Mesenchymal stem cell (in vitro differentiated cells and primary cell): ENCODE measurements around the gene CACNA1E.

Source experiments
- DNase-seq: peaks from one replicate; pipeline ENCODE4 v3.0.0-alpha.2; 2013
- H2AFZ ChIP-seq: one replicate; pipeline ENCODE4 v1.6.1; 2013; ENCODE audit warnings: low read depth, mild to moderate bottlenecking, control low read depth, inconsistent platforms, low read length, moderate library complexity
- H2AK5ac ChIP-seq: 2 replicates; pipeline ENCODE4 v1.6.1; 2013; ENCODE audit warnings: low read length, moderate library complexity, mild to moderate bottlenecking, inconsistent platforms; ENCODE audit not compliant: severe bottlenecking
- H2BK120ac ChIP-seq: one replicate; pipeline ENCODE4 v1.6.1; 2013; ENCODE audit warnings: low read depth, mild to moderate bottlenecking, inconsistent platforms, low read length, moderate library complexity
- H2BK12ac ChIP-seq, 2 experiments: one replicate each; pipeline ENCODE4 v1.6.1; 2013; ENCODE audit warnings: inconsistent platforms in 2 of 2, low read length in 2 of 2, mild to moderate bottlenecking in 2 of 2, moderate library complexity in 2 of 2, control low read depth in 1 of 2
- H2BK15ac ChIP-seq: one replicate; pipeline ENCODE4 v1.6.1; 2013; ENCODE audit warnings: mild to moderate bottlenecking, low read depth, inconsistent platforms; ENCODE audit not compliant: poor library complexity, severe bottlenecking
- H2BK5ac ChIP-seq: 2 replicates; pipeline ENCODE4 v1.6.1; 2013; ENCODE audit warnings: low read depth, mild to moderate bottlenecking, low read length, control low read depth, inconsistent platforms; ENCODE audit not compliant: poor library complexity, severe bottlenecking
- H3K14ac ChIP-seq, 2 experiments: one replicate each; pipeline ENCODE4 v1.6.1; 2013; ENCODE audit warnings: inconsistent platforms in 2 of 2, low read length in 2 of 2, control low read depth in 1 of 2, mild to moderate bottlenecking in 1 of 2, moderate library complexity in 1 of 2
- H3K18ac ChIP-seq, 2 experiments: one replicate each; pipeline ENCODE4 v1.6.1; 2013; ENCODE audit warnings: inconsistent platforms in 2 of 2, low read length in 2 of 2, control low read depth in 1 of 2, low read depth in 1 of 2, mild to moderate bottlenecking in 1 of 2
- H3K23ac ChIP-seq, 2 experiments: one replicate each; pipeline ENCODE4 v1.6.1; 2013; ENCODE audit warnings: inconsistent platforms in 2 of 2, low read length in 2 of 2, mild to moderate bottlenecking in 2 of 2, moderate library complexity in 2 of 2, control low read depth in 1 of 2
- H3K27ac ChIP-seq: 2 replicates; pipeline ENCODE4 v1.5.1; 2013; ENCODE audit warnings: mild to moderate bottlenecking, moderate library complexity, low read length, control low read depth, inconsistent platforms; ENCODE audit not compliant: poor library complexity, severe bottlenecking
- H3K27me3 ChIP-seq, 2 experiments: 2 replicates each; pipeline versions ENCODE4 v1.6.1 to v1.7.0; 2013; ENCODE audit warnings: low read length in 2 of 2, mild to moderate bottlenecking in 2 of 2, moderate library complexity in 2 of 2, control low read depth in 1 of 2, inconsistent platforms in 1 of 2; ENCODE audit not compliant: control insufficient read depth in 1 of 2, insufficient read depth in 1 of 2
- H3K36me3 ChIP-seq, 2 experiments: 2 replicates each; pipeline versions ENCODE4 v1.6.1 to v1.7.0; 2013; ENCODE audit warnings: low read length in 2 of 2, control low read depth in 1 of 2, inconsistent platforms in 1 of 2, low read depth in 1 of 2, mild to moderate bottlenecking in 1 of 2; ENCODE audit not compliant: insufficient read depth in 2 of 2, control insufficient read depth in 1 of 2
- H3K4ac ChIP-seq, 2 experiments: one replicate each; pipeline ENCODE4 v1.6.1; 2013; ENCODE audit warnings: inconsistent platforms in 2 of 2, low read length in 2 of 2, mild to moderate bottlenecking in 2 of 2, moderate library complexity in 2 of 2, control low read depth in 1 of 2, low read depth in 1 of 2
- H3K4me1 ChIP-seq: 2 replicates; pipeline ENCODE4 v1.6.1; 2013; ENCODE audit warnings: low read depth, low read length, control low read depth; ENCODE audit not compliant: control insufficient read depth, insufficient read depth
- H3K4me2 ChIP-seq: 2 replicates; pipeline ENCODE4 v1.6.1; 2013; ENCODE audit warnings: low read length, mild to moderate bottlenecking, inconsistent platforms; ENCODE audit not compliant: poor library complexity, severe bottlenecking
- H3K4me3 ChIP-seq, 2 experiments: 2 replicates each; pipeline versions ENCODE4 v1.5.1 to v1.7.0; 2013; ENCODE audit warnings: low read length in 2 of 2, mild to moderate bottlenecking in 2 of 2, control low read depth in 1 of 2, low read depth in 1 of 2; ENCODE audit not compliant: insufficient read depth in 1 of 2
- H3K79me1 ChIP-seq: replicated peaks from 2 replicates; pipeline ENCODE4 v1.6.1; 2013; ENCODE audit warnings: mild to moderate bottlenecking, control low read depth, low read length, inconsistent platforms; ENCODE audit not compliant: poor library complexity, severe bottlenecking
- H3K9ac ChIP-seq: 2 replicates; pipeline ENCODE4 v1.7.0; 2013; ENCODE audit warnings: mild to moderate bottlenecking, low read length, moderate library complexity
- H3K9me3 ChIP-seq: 2 replicates; pipeline ENCODE4 v1.7.0; 2013; ENCODE audit warnings: mild to moderate bottlenecking, low read length; ENCODE audit not compliant: control insufficient read depth
- H4K8ac ChIP-seq: one replicate; pipeline ENCODE4 v1.6.1; 2013; ENCODE audit warnings: inconsistent platforms, mild to moderate bottlenecking, low read length, moderate library complexity
- H4K91ac ChIP-seq: one replicate; pipeline ENCODE4 v1.6.1; 2013; ENCODE audit warnings: mild to moderate bottlenecking, low read length, inconsistent platforms
- WGBS: methylation state at CpG from one replicate; pipeline ENCODE4 v1.1.7; 2013; ENCODE audit warnings: mixed read lengths; 5-methylcytosine and 5-hydroxymethylcytosine counted together

The CACNA1E gene

DNA sequence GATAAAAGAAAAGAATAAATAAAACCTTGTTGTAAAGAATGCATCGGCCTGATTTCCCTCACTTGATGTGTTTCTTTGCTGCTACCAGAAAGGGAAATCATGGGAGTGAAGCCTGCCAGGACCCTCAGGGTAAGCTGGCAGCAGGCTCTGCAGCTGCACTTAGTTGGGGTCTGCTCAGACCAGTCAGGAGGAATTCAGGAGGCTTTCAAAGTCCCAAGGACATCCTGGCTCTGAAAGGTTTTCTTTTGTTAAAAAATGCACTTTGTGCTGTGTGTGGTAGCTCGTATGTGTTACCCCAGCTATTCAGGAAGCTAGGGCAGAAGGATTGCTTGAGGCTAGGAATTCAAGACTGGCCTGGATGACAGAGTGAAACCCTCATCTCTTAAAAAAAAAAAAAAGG, 323.4 kb downstream of the CACNA1E start:
- Histone ChIP-seq H3K27ac (no peak overlapping the region), H3K4me3 (no peak overlapping the region), H2BK15ac (no peak overlapping the region), H3K4me1 (no peaks in the 10 kb centered on the region), H3K23ac (no peak overlapping the region), H3K18ac (no peak overlapping the region), H2AK5ac (no peak overlapping the region), H2AFZ (no peak overlapping the region), H3K9me3 (no peaks in the 10 kb centered on the region), H4K8ac (no peak overlapping the region), H3K14ac (no peak overlapping the region), H2BK5ac (no peak overlapping the region), H3K27me3 (no peaks in the 10 kb centered on the region), H2BK120ac (no peak overlapping the region), H3K4ac (no peak overlapping the region), H3K79me1 (no peaks in the 10 kb centered on the region), H3K4me2 (no peak overlapping the region), H2BK12ac (no peak overlapping the region), H3K36me3 (no peaks in the 10 kb centered on the region), H3K9ac (no peak overlapping the region), H4K91ac (no peak overlapping the region)
- DNase-seq = no peak
- 74% methylated on average over 2 of the region's 2 CpGs for WGBS

DNA sequence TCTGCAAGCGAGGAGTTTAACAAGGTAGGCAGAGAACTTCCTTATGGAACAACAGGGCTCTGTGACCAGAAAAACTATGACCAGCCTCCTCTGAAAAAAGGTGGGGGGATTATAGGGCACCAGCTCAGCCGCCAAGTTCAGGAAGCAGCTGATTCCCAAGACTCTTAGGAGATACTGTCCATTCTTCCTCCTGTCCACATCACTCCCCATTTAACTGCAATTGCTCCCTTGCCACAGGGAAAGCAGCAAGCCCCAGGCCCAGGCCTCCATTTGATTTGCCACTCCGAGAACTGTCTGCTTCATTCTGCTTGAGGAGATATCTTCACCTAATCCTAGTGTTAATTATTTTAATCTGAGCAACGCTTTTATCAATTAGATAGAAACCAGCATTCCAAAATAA, 323.9 kb downstream of the CACNA1E start:
- Histone ChIP-seq H2BK15ac (no peak overlapping the region), H3K18ac (no peak overlapping the region), H3K27ac (no peak overlapping the region), H4K91ac (no peak overlapping the region), H2AK5ac (no peak overlapping the region), H3K14ac (no peak overlapping the region), H3K4me2 (no peak overlapping the region), H3K4me1 (no peaks in the 10 kb centered on the region), H4K8ac (no peak overlapping the region), H3K4me3 (no peak overlapping the region), H3K23ac (no peak overlapping the region), H3K27me3 (no peaks in the 10 kb centered on the region), H2BK5ac (no peak overlapping the region), H3K9ac (no peak overlapping the region), H3K4ac (no peak overlapping the region), H3K36me3 (no peaks in the 10 kb centered on the region), H2AFZ (no peak overlapping the region), H2BK120ac (no peak overlapping the region), H3K9me3 (no peaks in the 10 kb centered on the region), H2BK12ac (no peak overlapping the region), H3K79me1 (no peaks in the 10 kb centered on the region)
- no peak for DNase-seq
- 83% methylated on average over 2 of the region's 4 CpGs for WGBS

DNA sequence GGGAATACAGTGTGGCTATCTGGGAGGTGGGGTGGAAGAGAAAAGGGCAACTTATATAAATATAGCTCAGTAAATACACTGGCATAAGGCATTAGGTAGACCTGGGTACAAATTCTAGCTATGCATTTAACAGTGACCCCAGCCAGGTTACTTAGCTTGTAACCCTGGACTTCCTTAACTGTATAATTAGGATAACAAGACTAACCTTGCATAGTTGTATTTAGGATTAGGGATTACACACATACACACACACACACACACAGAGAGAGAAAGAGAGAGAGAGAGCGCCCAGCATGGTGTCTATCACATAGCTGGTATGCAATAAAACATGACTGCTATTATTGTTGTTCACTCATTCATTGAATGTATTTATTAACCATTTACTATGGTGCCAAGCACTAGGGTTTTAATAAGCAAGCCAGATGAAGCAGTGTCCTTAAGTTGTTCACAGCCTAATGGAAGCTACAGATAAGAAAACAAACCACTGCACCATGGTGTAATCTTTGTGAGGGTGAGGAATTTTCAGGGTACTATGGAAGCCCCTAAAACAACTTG, 326.8 kb downstream of the CACNA1E start:
- Histone ChIP-seq H2BK15ac (no peak overlapping the region), H3K9ac (no peak overlapping the region), H3K14ac (no peak overlapping the region), H2AK5ac (no peak overlapping the region), H3K4me1 (no peaks in the 10 kb centered on the region), H3K4me2 (no peak overlapping the region), H4K91ac (no peak overlapping the region), H3K4ac (no peak overlapping the region), H2BK5ac (no peak overlapping the region), H3K36me3 (no peaks in the 10 kb centered on the region), H2BK12ac (no peak overlapping the region), H2BK120ac (no peak overlapping the region), H3K18ac (no peak overlapping the region), H3K27me3 (no peaks in the 10 kb centered on the region), H3K27ac (no peak overlapping the region), H4K8ac (no peak overlapping the region), H3K9me3 (no peaks in the 10 kb centered on the region), H3K23ac (no peak overlapping the region), H3K79me1 (no peaks in the 10 kb centered on the region), H2AFZ (no peak overlapping the region), H3K4me3 (no peak overlapping the region)
- no CpG with 5 or more reads among the region's 1 CpG for WGBS
- DNase-seq = no peak

DNA sequence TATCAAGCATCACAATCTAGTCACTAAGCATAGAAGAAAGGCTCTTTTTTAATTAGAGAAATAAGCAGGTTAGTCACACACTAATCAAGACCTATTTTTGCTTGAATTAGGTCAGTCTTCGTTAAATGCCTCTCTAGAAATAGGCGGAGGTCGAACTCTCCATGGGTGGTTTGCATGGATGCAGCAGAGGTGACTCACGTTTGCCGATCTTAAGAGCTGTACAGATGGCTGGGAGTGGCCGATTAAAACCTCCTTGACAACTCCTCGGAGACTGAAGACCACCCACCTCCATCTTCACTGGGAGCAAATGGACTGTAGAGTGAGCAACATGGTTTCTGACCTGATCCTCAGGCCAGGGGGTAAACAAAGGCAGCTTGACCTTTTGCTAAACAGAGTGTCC, 328.9 kb downstream of the CACNA1E start:
- Histone ChIP-seq H3K9me3 (no peaks in the 10 kb centered on the region), H3K23ac (no peak overlapping the region), H3K79me1 (no peaks in the 10 kb centered on the region), H3K18ac (no peak overlapping the region), H3K14ac (no peak overlapping the region), H2AFZ (no peak overlapping the region), H3K4me3 (no peak overlapping the region), H2BK5ac (no peak overlapping the region), H3K4me1 (no peaks in the 10 kb centered on the region), H3K9ac (no peak overlapping the region), H4K8ac (no peak overlapping the region), H3K27me3 (no peaks in the 10 kb centered on the region), H3K27ac (no peak overlapping the region), H3K4me2 (no peak overlapping the region), H2BK15ac (no peak overlapping the region), H3K4ac (no peak overlapping the region), H2BK12ac (no peak overlapping the region), H2BK120ac (no peak overlapping the region), H2AK5ac (no peak overlapping the region), H3K36me3 (no peaks in the 10 kb centered on the region), H4K91ac (no peak overlapping the region)
- WGBS = 72% methylated on average over 7 of the region's 7 CpGs
- DNase-seq = no peak
